Kidney epithelial cell (primary cell): ENCODE results near the gene CISTR. TPM values are rescaled to one million over a fixed set of nuclear protein-coding genes. Genes with fewer than 3 reads are reported as not detected.

Experiments used
- DNase-seq: peaks from one replicate; pipeline ENCODE4 v3.0.0-alpha.2; 2010; ENCODE audit warnings: low read depth
- H3K27me3 ChIP-seq: 2 replicates; pipeline ENCODE4 v1.6.0; 2011; ENCODE audit warnings: low read length; ENCODE audit not compliant: control insufficient read depth, insufficient read depth
- H3K36me3 ChIP-seq: 2 replicates; pipeline ENCODE4 v1.5.1; 2011; ENCODE audit warnings: low read length; ENCODE audit not compliant: control insufficient read depth, insufficient read depth
- H3K4me3 ChIP-seq: 2 replicates; pipeline ENCODE4 v1.5.1; 2011; ENCODE audit warnings: low read depth, mild to moderate bottlenecking, control low read depth, low read length
- total RNA-seq: library from RNA; depleted of rRNA; stranded (reverse); fragments of >200 nt; gene quantifications from 2 replicates; pipeline ENCODE4 v1.2.3, GENCODE V29; 2015
- TF ChIP-seq, protein P1 (sequence below): IDR thresholded peaks from 2 replicates; pipeline ENCODE4 v1.5.1; 2011; ENCODE audit warnings: mild to moderate bottlenecking, moderate library complexity, low read length, control low read depth, inconsistent platforms; ENCODE audit not compliant: insufficient read depth, poor library complexity, severe bottlenecking

Gene CISTR
- total RNA-seq, 1 donor from 2014 or later = not detected

DNA sequence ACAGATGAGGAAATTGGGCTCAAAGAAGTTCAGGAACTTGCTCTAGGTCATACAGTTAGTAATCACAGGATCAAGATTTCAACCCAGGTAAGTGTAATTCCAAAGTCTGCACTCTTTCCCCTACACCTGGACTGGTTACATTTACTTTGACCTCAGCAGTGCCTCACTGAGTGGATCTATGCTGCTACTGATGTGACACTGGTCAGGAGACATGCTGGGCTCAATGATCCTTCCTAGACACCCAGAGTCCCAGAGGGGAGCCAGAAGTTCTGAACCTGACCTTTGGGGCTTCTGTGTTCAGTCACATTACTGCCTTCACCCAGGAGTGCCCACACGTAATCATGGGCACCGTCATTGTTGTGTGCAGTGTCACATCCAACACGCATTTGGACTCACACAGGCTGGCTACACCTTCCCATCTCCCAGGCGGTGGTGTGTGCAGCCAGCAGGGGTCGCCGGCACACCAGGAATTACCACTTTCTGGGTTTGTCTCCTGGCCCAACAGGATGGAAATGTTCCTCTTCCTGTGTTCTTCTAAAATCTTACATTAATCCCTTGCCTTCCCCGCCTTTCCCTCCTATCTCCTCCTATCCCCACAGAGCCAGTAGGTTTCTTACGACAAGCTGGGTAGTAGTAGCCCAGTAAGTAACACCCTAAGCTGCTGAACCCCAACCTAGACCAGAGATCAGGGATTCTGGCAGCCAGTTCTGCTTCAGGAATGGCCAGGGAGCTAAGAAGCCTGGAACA is 50.1 kb downstream of the CISTR start:
- Histone ChIP-seq H3K4me3 (no peak overlapping the region), H3K36me3 (no peaks in the 10 kb centered on the region), H3K27me3 (peaks cover 44% of the 10 kb centered on the region)
- no peak for DNase-seq
- TF ChIP-seq, protein P1, sequence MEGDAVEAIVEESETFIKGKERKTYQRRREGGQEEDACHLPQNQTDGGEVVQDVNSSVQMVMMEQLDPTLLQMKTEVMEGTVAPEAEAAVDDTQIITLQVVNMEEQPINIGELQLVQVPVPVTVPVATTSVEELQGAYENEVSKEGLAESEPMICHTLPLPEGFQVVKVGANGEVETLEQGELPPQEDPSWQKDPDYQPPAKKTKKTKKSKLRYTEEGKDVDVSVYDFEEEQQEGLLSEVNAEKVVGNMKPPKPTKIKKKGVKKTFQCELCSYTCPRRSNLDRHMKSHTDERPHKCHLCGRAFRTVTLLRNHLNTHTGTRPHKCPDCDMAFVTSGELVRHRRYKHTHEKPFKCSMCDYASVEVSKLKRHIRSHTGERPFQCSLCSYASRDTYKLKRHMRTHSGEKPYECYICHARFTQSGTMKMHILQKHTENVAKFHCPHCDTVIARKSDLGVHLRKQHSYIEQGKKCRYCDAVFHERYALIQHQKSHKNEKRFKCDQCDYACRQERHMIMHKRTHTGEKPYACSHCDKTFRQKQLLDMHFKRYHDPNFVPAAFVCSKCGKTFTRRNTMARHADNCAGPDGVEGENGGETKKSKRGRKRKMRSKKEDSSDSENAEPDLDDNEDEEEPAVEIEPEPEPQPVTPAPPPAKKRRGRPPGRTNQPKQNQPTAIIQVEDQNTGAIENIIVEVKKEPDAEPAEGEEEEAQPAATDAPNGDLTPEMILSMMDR = peak; percentile 97

DNA sequence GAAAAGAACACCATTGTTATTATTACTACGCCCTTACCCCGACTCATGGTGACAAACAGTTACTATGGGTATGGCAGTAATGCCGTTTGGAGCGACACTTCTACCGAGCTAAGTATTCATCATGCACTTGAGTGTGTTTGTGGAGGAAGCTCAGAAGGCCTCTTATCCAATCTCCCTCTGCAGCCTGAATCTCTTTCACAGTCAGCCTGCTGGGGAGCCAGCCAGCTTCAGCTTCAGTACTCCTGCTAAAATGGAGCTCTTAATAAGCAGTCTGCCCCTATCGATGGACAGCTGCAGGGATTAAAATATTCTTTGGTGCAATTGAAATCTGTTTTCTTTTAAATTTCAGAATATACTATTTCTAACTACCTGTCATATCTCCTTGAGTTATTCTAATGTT is 51.2 kb downstream of the CISTR start:
- DNase-seq = no peak
- TF ChIP-seq, protein P1 = no peak
- no peak overlapping the region for H3K4me3 ChIP-seq
- H3K36me3 ChIP-seq = no peaks in the 10 kb centered on the region
- peaks cover 43% of the 10 kb centered on the region for H3K27me3 ChIP-seq

DNA sequence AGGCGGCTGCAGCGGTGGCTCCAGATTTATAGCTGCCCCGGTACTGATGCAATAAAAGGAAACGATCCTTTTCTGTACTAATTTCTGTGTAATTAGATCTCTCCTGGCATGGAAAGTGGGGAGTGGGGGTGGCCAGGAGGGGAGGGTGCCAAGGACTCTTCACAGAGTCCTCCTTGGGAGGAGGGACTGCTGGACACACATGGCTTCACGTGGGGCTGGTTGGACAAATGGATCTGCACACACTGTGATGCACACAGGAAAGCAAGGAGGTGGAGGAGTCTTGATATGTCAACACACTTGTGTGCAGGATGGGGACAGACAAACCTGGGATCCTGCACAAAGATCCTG is 52.1 kb downstream of the CISTR start:
- TF ChIP-seq, protein P1 = no peak
- Histone ChIP-seq H3K4me3 (no peak overlapping the region), H3K27me3 (peaks cover 45% of the 10 kb centered on the region), H3K36me3 (no peaks in the 10 kb centered on the region)
- no peak for DNase-seq

DNA sequence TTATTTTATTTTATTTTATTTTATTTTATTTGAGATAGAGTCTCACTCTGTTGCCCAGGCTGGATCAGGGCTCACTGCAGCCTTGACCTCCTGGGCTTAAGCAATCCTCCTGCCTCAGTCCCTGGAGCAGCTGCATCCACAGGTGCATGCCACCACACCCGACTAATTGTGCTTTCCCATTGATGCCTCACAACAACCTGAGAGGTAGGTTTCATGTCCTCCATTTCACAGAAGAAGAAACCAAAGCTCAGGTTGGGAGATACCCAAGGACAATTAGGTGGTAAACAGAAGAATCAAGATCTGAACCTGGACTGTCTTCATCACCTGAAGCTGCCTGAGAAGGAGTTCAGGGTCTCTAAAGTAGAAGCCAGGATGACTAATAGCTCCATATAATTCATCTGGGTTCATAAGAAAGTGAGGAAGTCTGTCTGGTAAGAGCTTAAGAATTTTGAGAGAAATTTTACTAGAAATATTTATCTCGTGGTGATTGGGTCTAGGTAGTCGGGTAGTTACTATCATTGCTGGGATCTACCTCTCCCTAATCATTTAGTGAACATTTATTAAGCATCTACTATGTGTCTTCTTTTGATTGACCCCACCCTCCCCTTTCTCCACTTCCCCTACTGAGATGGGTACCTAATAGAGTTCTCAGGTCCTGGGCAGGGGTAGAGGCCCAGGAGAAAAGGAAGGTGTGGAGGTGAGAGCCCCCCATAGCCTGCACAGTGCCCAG is 52.7 kb downstream of the CISTR start:
- Histone ChIP-seq H3K4me3 (no peak overlapping the region), H3K36me3 (no peaks in the 10 kb centered on the region), H3K27me3 (peaks cover 46% of the 10 kb centered on the region)
- DNase-seq = no peak
- TF ChIP-seq, protein P1 = no peak

DNA sequence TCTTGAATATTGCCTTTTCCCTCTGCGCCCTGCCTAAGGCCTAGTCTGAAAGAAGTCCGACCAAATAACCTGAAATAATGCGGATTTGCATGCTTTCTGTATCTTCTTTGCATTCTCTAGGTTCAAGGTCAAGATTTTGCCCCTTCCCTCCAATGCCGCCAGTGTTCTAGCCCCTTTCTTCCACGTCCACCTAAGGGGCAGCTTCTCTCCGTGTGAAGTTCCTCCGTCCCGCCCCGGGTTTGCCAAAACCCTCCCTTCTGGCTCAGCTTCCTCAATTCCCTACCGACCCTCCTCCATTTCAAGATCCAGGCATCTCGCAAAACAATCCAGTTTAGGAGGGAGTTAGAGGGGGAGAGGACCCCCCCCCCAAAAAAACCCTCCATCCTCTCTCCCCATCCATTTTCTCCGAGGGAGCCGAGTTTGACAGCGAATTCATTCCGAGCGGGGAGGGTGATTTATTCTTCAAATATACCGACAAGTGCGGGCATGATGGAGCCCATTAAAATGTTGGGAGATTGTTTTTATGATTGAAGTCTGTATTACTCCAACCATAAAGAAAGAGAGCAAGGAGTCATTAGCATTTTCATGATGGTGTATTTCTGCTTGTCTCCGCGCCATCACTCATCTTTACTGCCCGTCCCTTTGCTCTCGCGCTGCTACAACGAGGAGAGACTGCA is 55.0 kb downstream of the CISTR start:
- peaks cover 39% of the 10 kb centered on the region for H3K27me3 ChIP-seq
- TF ChIP-seq, protein P1 = no peak
- no peak overlapping the region for H3K4me3 ChIP-seq
- DNase-seq = no peak
- H3K36me3 ChIP-seq = no peaks in the 10 kb centered on the region

Other genes starting within 250 kb of the CISTR start
- gene NPFF, start 244.5 kb downstream of the CISTR start, total RNA-seq = 3.0 TPM in 1 of 2 replicates, not detected in the other
- 14.2 and 26.6 TPM in 2 replicates for gene ATF7, start 125.6 kb downstream of the CISTR start, total RNA-seq
- 235 and 299 TPM in 2 replicates for gene ATP5MC2, start 75.9 kb downstream of the CISTR start, total RNA-seq
- gene CALCOCO1, start 24.5 kb downstream of the CISTR start, total RNA-seq = 57.6 and 68.4 TPM in 2 replicates
- gene HOXC13, start 186.9 kb upstream of the CISTR start, total RNA-seq = not detected in 2 replicates
- not detected in 2 replicates for gene HOXC12, start 202.9 kb upstream of the CISTR start, total RNA-seq
- 0.58 and 0.96 TPM in 2 replicates for gene HOXC11, start 221.1 kb upstream of the CISTR start, total RNA-seq
- gene HOTAIR, start 223.0 kb upstream of the CISTR start, total RNA-seq = 0.46 and 0.55 TPM in 2 replicates
- gene HOXC10, start 233.2 kb upstream of the CISTR start, total RNA-seq = 5.9 and 9.2 TPM in 2 replicates
- 12.3 and 15.5 TPM in 2 replicates for gene HOXC9, start 248.2 kb upstream of the CISTR start, total RNA-seq